Smooth muscle cell (in vitro differentiated cells): ENCODE measurements around the gene ANXA6. TPM values are rescaled to one million over a fixed set of nuclear protein-coding genes. Genes with fewer than 3 reads are reported as not detected.

ENCODE experiments used
- DNase-seq: peaks from one replicate; lab custom pipeline; 2025; ENCODE audit not compliant: unreplicated experiment; lab: John Stamatoyannopoulos, UW
- H2AFZ ChIP-seq: fragments of 200-600 bp; sonication (generic); 2 replicates; pipeline ENCODE4 v1.6.0; 2016; ENCODE audit warnings: antibody characterized with exemption, low read depth, mild to moderate bottlenecking
- H3F3A ChIP-seq: fragments of 200-600 bp; sonication (generic); 2 replicates; pipeline ENCODE4 v1.6.0; 2017; ENCODE audit warnings: antibody characterized with exemption, low read depth
- H3K27ac ChIP-seq: fragments of 200-600 bp; sonication (generic); 2 replicates; pipeline ENCODE4 v1.5.1; 2016; ENCODE audit warnings: low read depth, mild to moderate bottlenecking
- H3K27me3 ChIP-seq: fragments of 200-600 bp; sonication (generic); 2 replicates; pipeline ENCODE4 v1.6.1; 2016; ENCODE audit warnings: low read depth, mild to moderate bottlenecking
- H3K36me3 ChIP-seq: fragments of 200-600 bp; sonication (generic); 2 replicates; pipeline ENCODE4 v1.5.1; 2016; ENCODE audit warnings: low read depth
- H3K4me1 ChIP-seq: fragments of 200-600 bp; sonication (generic); 2 replicates; pipeline ENCODE4 v1.5.1; 2016; ENCODE audit warnings: low read depth
- H3K4me2 ChIP-seq: fragments of 200-600 bp; sonication (generic); 2 replicates; pipeline ENCODE4 v1.6.0; 2016; ENCODE audit warnings: mild to moderate bottlenecking
- H3K4me3 ChIP-seq: fragments of 200-600 bp; sonication (generic); 2 replicates; pipeline ENCODE4 v1.5.1; 2016; ENCODE audit warnings: mild to moderate bottlenecking
- H3K79me2 ChIP-seq: fragments of 200-600 bp; sonication (generic); 2 replicates; pipeline ENCODE4 v1.6.0; 2016; ENCODE audit warnings: low read depth, mild to moderate bottlenecking
- H3K9ac ChIP-seq: fragments of 200-600 bp; sonication (generic); 2 replicates; pipeline ENCODE4 v1.6.0; 2016; ENCODE audit warnings: low read depth
- H3K9me3 ChIP-seq: fragments of 200-600 bp; sonication (generic); replicated peaks from 2 replicates; pipeline ENCODE4 v1.5.1; 2016; ENCODE audit warnings: low read depth
- H4K20me1 ChIP-seq: fragments of 200-600 bp; sonication (generic); 2 replicates; pipeline ENCODE4 v1.6.0; 2016; ENCODE audit warnings: low read depth
- CTCF ChIP-seq: fragments of 200-600 bp; sonication (generic); IDR thresholded peaks from 2 replicates; pipeline ENCODE4 v1.5.1; 2017; ENCODE audit warnings: borderline replicate concordance, mild to moderate bottlenecking, antibody characterized with exemption; ENCODE audit not compliant: insufficient read depth, poor library complexity, severe bottlenecking
- WGBS: methylation state at CpG from one replicate; pipeline ENCODE4 v1.1.7; 2016; ENCODE audit warnings: low lambda C conversion rate; 5-methylcytosine and 5-hydroxymethylcytosine counted together
- polyA plus RNA-seq: library from polyadenylated mRNA; unstranded; fragments of >200 nt; fragmentation: Nextera tagmentation; extraction: Ambion mirVana; gene quantifications from 2 replicates; pipeline ENCODE4 v1.2.1, GENCODE V29; 2016
- total RNA-seq: library from RNA; depleted of rRNA; stranded (reverse); fragments of >200 nt; gene quantifications from 2 replicates; pipeline ENCODE4 v1.2.3, GENCODE V29; 2014

The ANXA6 gene
- total and polyA plus RNA-seq, 2 experiments from 2014 or later, result 264 to 279 TPM

GRCh38 chr5:151118913-151119575 is 38.5 kb downstream of the ANXA6 start:
- H3K27me3 ChIP-seq, result no peaks in the 10 kb centered on the region
- H3K27ac ChIP-seq, result no peak overlapping the region
- TF ChIP-seq CTCF, result no peak
- no peaks in the 10 kb centered on the region for H3K36me3 ChIP-seq
- H3K79me2 ChIP-seq, result no peaks in the 10 kb centered on the region
- H3K9me3 ChIP-seq, result no peaks in the 10 kb centered on the region
- H3K9ac ChIP-seq, result no peak overlapping the region
- peaks cover 7% of the 10 kb centered on the region for H3F3A ChIP-seq
- 96% methylated on average over 7 of the region's 7 CpGs for WGBS
- no peak overlapping the region for H2AFZ ChIP-seq
- peaks cover 39% of the 10 kb centered on the region for H4K20me1 ChIP-seq
- no peak overlapping the region for H3K4me2 ChIP-seq
- no peak overlapping the region for H3K4me3 ChIP-seq
- no peaks in the 10 kb centered on the region for H3K4me1 ChIP-seq
- no peak for DNase-seq

- peak; percentile 14 for DNase-seq
Measured at GRCh38 chr5:151115272-151115905, 42.2 kb downstream of the ANXA6 start.

GRCh38 chr5:151113651-151114050 is 43.9 kb downstream of the ANXA6 start:
- H2AFZ ChIP-seq, result no peak overlapping the region
- H3K4me3 ChIP-seq, result no peak overlapping the region
- no peak overlapping the region for H3K27ac ChIP-seq
- H3F3A ChIP-seq, result peaks cover 7% of the 10 kb centered on the region
- peaks cover 50% of the 10 kb centered on the region for H4K20me1 ChIP-seq
- H3K79me2 ChIP-seq, result peaks cover 6% of the 10 kb centered on the region
- H3K9ac ChIP-seq, result no peak overlapping the region
- no peaks in the 10 kb centered on the region for H3K4me1 ChIP-seq
- no peak for DNase-seq
- H3K36me3 ChIP-seq, result peaks cover 4% of the 10 kb centered on the region
- TF ChIP-seq CTCF, result no peak
- no peak overlapping the region for H3K4me2 ChIP-seq
- 87% methylated on average over 3 of the region's 3 CpGs for WGBS
- no peaks in the 10 kb centered on the region for H3K27me3 ChIP-seq
- no peaks in the 10 kb centered on the region for H3K9me3 ChIP-seq

More at GRCh38 chr5:151115272-151115905, 42.2 kb downstream of the ANXA6 start:
- no peak overlapping the region for H2AFZ ChIP-seq
- H3K4me2 ChIP-seq, result no peak overlapping the region
- peaks cover 4% of the 10 kb centered on the region for H3K36me3 ChIP-seq
- no peaks in the 10 kb centered on the region for H3K27me3 ChIP-seq
- H3K9ac ChIP-seq, result no peak overlapping the region
- H3K9me3 ChIP-seq, result no peaks in the 10 kb centered on the region
- H4K20me1 ChIP-seq, result peaks cover 46% of the 10 kb centered on the region
- H3K79me2 ChIP-seq, result peaks cover 6% of the 10 kb centered on the region
- H3F3A ChIP-seq, result peaks cover 7% of the 10 kb centered on the region
- TF ChIP-seq CTCF, result peak; percentile 88
- no peak overlapping the region for H3K27ac ChIP-seq
- no peaks in the 10 kb centered on the region for H3K4me1 ChIP-seq
- WGBS, result 15% methylated on average over 7 of the region's 7 CpGs
- no peak overlapping the region for H3K4me3 ChIP-seq

GRCh38 chr5:151110992-151111391 is 46.6 kb downstream of the ANXA6 start:
- no peak for DNase-seq
- WGBS, result 94% methylated on average over 3 of the region's 3 CpGs
- Histone ChIP-seq H3K9me3 (no peaks in the 10 kb centered on the region), H3F3A (no peaks in the 10 kb centered on the region), H3K4me3 (no peak overlapping the region), H3K4me1 (no peaks in the 10 kb centered on the region), H3K4me2 (no peak overlapping the region), H3K79me2 (peaks cover 6% of the 10 kb centered on the region), H3K36me3 (peaks cover 4% of the 10 kb centered on the region), H3K27me3 (no peaks in the 10 kb centered on the region), H3K9ac (no peak overlapping the region), H3K27ac (no peak overlapping the region), H4K20me1 (peaks cover 57% of the 10 kb centered on the region), H2AFZ (no peak overlapping the region)
- TF ChIP-seq CTCF, result no peak
